H9 (cell line): ENCODE measurements around the gene EPS8. TPM values are rescaled to one million over a fixed set of nuclear protein-coding genes. Genes with fewer than 3 reads are reported as not detected.

Experiments used
- DNase-seq: peaks from one replicate; pipeline ENCODE4 v3.0.0-alpha.2; 2017
- H2AFZ ChIP-seq: one replicate; pipeline ENCODE4 v1.6.1; 2013; ENCODE audit warnings: mild to moderate bottlenecking, low read length, control low read depth, moderate library complexity
- H2AK5ac ChIP-seq: 2 replicates; pipeline ENCODE4 v1.6.1; 2013; ENCODE audit warnings: low read length, control low read depth, mixed read lengths; ENCODE audit not compliant: insufficient read length
- H2BK120ac ChIP-seq: one replicate; pipeline ENCODE4 v1.6.1; 2013; ENCODE audit warnings: low read depth, mild to moderate bottlenecking, low read length, control low read depth, inconsistent platforms; ENCODE audit not compliant: poor library complexity, severe bottlenecking
- H2BK12ac ChIP-seq: 2 replicates; pipeline ENCODE4 v1.6.1; 2013; ENCODE audit warnings: low read length, control low read depth, mixed read lengths, low read depth; ENCODE audit not compliant: insufficient read length
- H2BK15ac ChIP-seq: 2 replicates; pipeline ENCODE4 v1.6.1; 2013; ENCODE audit warnings: low read depth, low read length, control low read depth
- H2BK20ac ChIP-seq: one replicate; pipeline ENCODE4 v1.6.1; 2013; ENCODE audit warnings: low read depth, mild to moderate bottlenecking, low read length, control low read depth, inconsistent platforms; ENCODE audit not compliant: poor library complexity, severe bottlenecking
- H2BK5ac ChIP-seq: 2 replicates; pipeline ENCODE4 v1.6.1; 2013; ENCODE audit warnings: low read length, control low read depth, mixed read lengths; ENCODE audit not compliant: insufficient read length
- H3K14ac ChIP-seq: 2 replicates; pipeline ENCODE4 v1.6.1; 2013; ENCODE audit warnings: low read length, control low read depth; ENCODE audit not compliant: insufficient read depth
- H3K18ac ChIP-seq: 2 replicates; pipeline ENCODE4 v1.6.1; 2013; ENCODE audit warnings: low read depth, mild to moderate bottlenecking, mixed read lengths, low read length, control low read depth; ENCODE audit not compliant: insufficient read length
- H3K23ac ChIP-seq: 2 replicates; pipeline ENCODE4 v1.6.1; 2013; ENCODE audit warnings: low read length, control low read depth, mixed read lengths, low read depth; ENCODE audit not compliant: insufficient read length
- H3K23me2 ChIP-seq: 2 replicates; pipeline ENCODE4 v1.6.1; 2013; ENCODE audit warnings: low read depth, mild to moderate bottlenecking, mixed read lengths, low read length, control low read depth; ENCODE audit not compliant: insufficient read length, poor library complexity, severe bottlenecking
- H3K27ac ChIP-seq: 2 replicates; pipeline ENCODE4 v1.5.1; 2013; ENCODE audit warnings: low read length, control low read depth, mixed read lengths, low read depth; ENCODE audit not compliant: insufficient read length
- H3K27me3 ChIP-seq: 2 replicates; pipeline ENCODE4 v1.6.1; 2013; ENCODE audit warnings: low read length, control low read depth, inconsistent platforms; ENCODE audit not compliant: insufficient read depth
- H3K4ac ChIP-seq: 2 replicates; pipeline ENCODE4 v1.6.1; 2013; ENCODE audit warnings: low read depth, mild to moderate bottlenecking, control low read depth, inconsistent platforms, low read length, moderate library complexity
- H3K4me1 ChIP-seq: 2 replicates; pipeline ENCODE4 v1.6.1; 2013; ENCODE audit warnings: low read length, control low read depth, inconsistent platforms; ENCODE audit not compliant: insufficient read depth
- H3K4me2 ChIP-seq: 2 replicates; pipeline ENCODE4 v1.6.1; 2013; ENCODE audit warnings: low read length, control low read depth, mixed read lengths; ENCODE audit not compliant: insufficient read length, insufficient read depth
- H3K56ac ChIP-seq: 2 replicates; pipeline ENCODE4 v1.6.1; 2013; ENCODE audit warnings: low read depth, mild to moderate bottlenecking, mixed read lengths, low read length, control low read depth; ENCODE audit not compliant: insufficient read length
- H3K79me1 ChIP-seq: 2 replicates; pipeline ENCODE4 v1.6.1; 2013; ENCODE audit warnings: low read depth, mild to moderate bottlenecking, moderate library complexity, low read length, control low read depth, inconsistent platforms; ENCODE audit not compliant: insufficient read depth, poor library complexity, severe bottlenecking
- H3K79me2 ChIP-seq: 2 replicates; pipeline ENCODE4 v1.6.1; 2013; ENCODE audit warnings: low read length, control low read depth, inconsistent platforms; ENCODE audit not compliant: insufficient read depth
- H3K9ac ChIP-seq: 2 replicates; pipeline ENCODE4 v1.6.1; 2013; ENCODE audit warnings: low read length, control low read depth, mixed read lengths; ENCODE audit not compliant: insufficient read length; ENCODE audit errors: extremely low read depth
- H3K9me3 ChIP-seq: one replicate; pipeline ENCODE4 v1.6.1; 2013; ENCODE audit warnings: low read depth, low read length, inconsistent platforms; ENCODE audit not compliant: control insufficient read depth
- H3T11ph ChIP-seq: one replicate; pipeline ENCODE4 v1.6.1; 2013; ENCODE audit warnings: mild to moderate bottlenecking, low read length, control low read depth, inconsistent platforms
- H4K20me1 ChIP-seq: one replicate; pipeline ENCODE4 v1.6.1; 2013; ENCODE audit not compliant: control insufficient read depth, insufficient read length, insufficient read depth
- H4K5ac ChIP-seq: 2 replicates; pipeline ENCODE4 v1.6.1; 2013; ENCODE audit warnings: low read depth, mild to moderate bottlenecking, mixed read lengths, low read length, control low read depth; ENCODE audit not compliant: insufficient read length
- H4K8ac ChIP-seq: replicated peaks from 2 replicates; pipeline ENCODE4 v1.6.1; 2013; ENCODE audit warnings: low read length, control low read depth, mixed read lengths, low read depth; ENCODE audit not compliant: insufficient read length
- H4K91ac ChIP-seq: 2 replicates; pipeline ENCODE4 v1.6.1; 2013; ENCODE audit warnings: low read depth, mild to moderate bottlenecking, moderate library complexity, mixed read lengths, low read length, control low read depth; ENCODE audit not compliant: insufficient read length
- H3K27ac Mint-ChIP-seq, 3 experiments: 2 replicates in 2 of 3; 3 replicates in 1 of 3; pipeline ENCODE4 v1.8.0; 2020 to 2021; ENCODE audit warnings: mixed read lengths in 3 of 3, mild to moderate bottlenecking in 1 of 3, moderate library complexity in 1 of 3
- H3K27me3 Mint-ChIP-seq: 2 replicates; pipeline ENCODE4 v1.8.0; 2021; ENCODE audit warnings: low read depth, mild to moderate bottlenecking, moderate library complexity, mixed read lengths
- H3K36me3 Mint-ChIP-seq, 3 experiments: 2 replicates in 2 of 3; 3 replicates in 1 of 3; pipeline ENCODE4 v1.8.0; 2020 to 2021; ENCODE audit warnings: low read depth in 3 of 3, mixed read lengths in 3 of 3; ENCODE audit not compliant: insufficient read depth in 1 of 3
- H3K4me1 Mint-ChIP-seq, 2 experiments: 2 replicates each; pipeline ENCODE4 v1.8.0; 2020; ENCODE audit warnings: mixed read lengths in 2 of 2
- H3K4me3 Mint-ChIP-seq, 2 experiments: 2 replicates in 1 of 2; 3 replicates in 1 of 2; pipeline ENCODE4 v1.8.0; 2020 to 2021; ENCODE audit warnings: mild to moderate bottlenecking in 2 of 2, mixed read lengths in 2 of 2, moderate library complexity in 1 of 2
- H3K9me3 Mint-ChIP-seq, 2 experiments: 2 replicates in 1 of 2; 3 replicates in 1 of 2; pipeline ENCODE4 v1.8.0; 2020; ENCODE audit warnings: mild to moderate bottlenecking in 2 of 2, mixed read lengths in 2 of 2, moderate library complexity in 1 of 2
- WGBS: extraction: QIAGEN DNeasy Blood & Tissue Kit; methylation state at CpG from one replicate; pipeline ENCODE4 v1.1.7; 2013; ENCODE audit warnings: missing lambda C conversion rate, low lambda C conversion rate, mixed read lengths; ENCODE audit not compliant: insufficient read length; ENCODE audit errors: extremely low coverage; 5-methylcytosine and 5-hydroxymethylcytosine counted together
- total RNA-seq: library from RNA; stranded (reverse); gene quantifications from 2 replicates; pipeline ENCODE4 v1.2.1, GENCODE V29; 2021
- TF ChIP-seq, protein P1 (sequence below): fragments of 200-600 bp; sonication (generic); conservative IDR thresholded peaks from 3 replicates; pipeline ENCODE4 v1.8.0; 2021; ENCODE audit warnings: antibody characterized with exemption, mild to moderate bottlenecking

Gene EPS8
- total RNA-seq, 1 experiment from 2014 or later: 2.2 TPM

DNA sequence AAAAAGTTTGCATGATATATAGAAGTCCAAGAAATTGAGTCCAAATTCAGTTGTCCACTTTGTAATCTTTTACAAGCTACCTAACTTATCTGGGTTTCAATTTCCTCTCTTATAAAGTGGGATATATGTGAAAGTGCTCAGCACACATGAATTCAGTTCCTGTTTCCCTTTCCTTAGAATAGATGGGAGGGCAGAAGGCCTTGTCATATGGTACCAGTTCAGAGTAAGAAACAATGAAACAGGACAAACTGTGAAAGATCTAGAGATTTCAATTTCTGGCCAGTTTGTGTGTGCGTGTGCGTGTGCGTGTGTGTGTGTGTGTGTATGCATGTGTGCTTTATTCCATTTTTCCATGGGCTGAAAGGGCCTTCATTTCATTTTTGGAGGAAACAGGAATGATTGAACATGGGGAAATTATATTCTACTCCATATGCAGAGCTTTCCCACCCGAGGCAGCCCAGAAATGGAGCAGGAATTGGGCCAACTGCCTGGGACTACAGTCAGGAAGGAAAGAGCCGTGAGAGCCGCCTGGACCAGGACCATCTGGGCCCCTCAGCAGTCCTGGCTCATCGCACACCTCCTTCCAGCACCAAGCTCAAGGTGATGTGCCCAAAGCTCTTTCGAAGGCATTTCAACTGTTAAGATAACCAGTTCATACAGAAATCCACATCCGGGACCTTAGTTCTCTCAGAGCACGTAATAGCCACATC is 183.2 kb downstream of the EPS8 start:
- Histone ChIP-seq H3K27me3 (no peaks in the 10 kb centered on the region), H4K91ac (no peak overlapping the region), H3K4me2 (no peak overlapping the region), H3K27ac (no peak overlapping the region), H2BK5ac (no peak overlapping the region), H3K18ac (no peak overlapping the region), H3T11ph (no peak overlapping the region), H3K23me2 (no peaks in the 10 kb centered on the region), H2BK12ac (no peak overlapping the region), H3K23ac (no peak overlapping the region), H2AK5ac (no peak overlapping the region), H4K20me1 (no peaks in the 10 kb centered on the region), H4K5ac (no peak overlapping the region), H3K4me1 (no peaks in the 10 kb centered on the region), H3K4ac (no peak overlapping the region), H2BK20ac (no peak overlapping the region), H3K79me2 (no peaks in the 10 kb centered on the region), H3K9ac (no peak overlapping the region), H2AFZ (no peak overlapping the region), H3K56ac (no peak overlapping the region), H3K14ac (no peak overlapping the region), H3K79me1 (no peaks in the 10 kb centered on the region), H4K8ac (no peak overlapping the region), H2BK15ac (no peak overlapping the region), H2BK120ac (no peak overlapping the region), H3K9me3 (no peaks in the 10 kb centered on the region)
- no peaks in the 10 kb centered on the region for H3K9me3 Mint-ChIP-seq
- H3K4me1 Mint-ChIP-seq: peaks cover 4% of the 10 kb centered on the region in 2 experiments; a peak in 2 of 4 replicates
- TF ChIP-seq, protein P1, sequence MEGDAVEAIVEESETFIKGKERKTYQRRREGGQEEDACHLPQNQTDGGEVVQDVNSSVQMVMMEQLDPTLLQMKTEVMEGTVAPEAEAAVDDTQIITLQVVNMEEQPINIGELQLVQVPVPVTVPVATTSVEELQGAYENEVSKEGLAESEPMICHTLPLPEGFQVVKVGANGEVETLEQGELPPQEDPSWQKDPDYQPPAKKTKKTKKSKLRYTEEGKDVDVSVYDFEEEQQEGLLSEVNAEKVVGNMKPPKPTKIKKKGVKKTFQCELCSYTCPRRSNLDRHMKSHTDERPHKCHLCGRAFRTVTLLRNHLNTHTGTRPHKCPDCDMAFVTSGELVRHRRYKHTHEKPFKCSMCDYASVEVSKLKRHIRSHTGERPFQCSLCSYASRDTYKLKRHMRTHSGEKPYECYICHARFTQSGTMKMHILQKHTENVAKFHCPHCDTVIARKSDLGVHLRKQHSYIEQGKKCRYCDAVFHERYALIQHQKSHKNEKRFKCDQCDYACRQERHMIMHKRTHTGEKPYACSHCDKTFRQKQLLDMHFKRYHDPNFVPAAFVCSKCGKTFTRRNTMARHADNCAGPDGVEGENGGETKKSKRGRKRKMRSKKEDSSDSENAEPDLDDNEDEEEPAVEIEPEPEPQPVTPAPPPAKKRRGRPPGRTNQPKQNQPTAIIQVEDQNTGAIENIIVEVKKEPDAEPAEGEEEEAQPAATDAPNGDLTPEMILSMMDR: no peak
- no peak for DNase-seq
- no peaks in the 10 kb centered on the region for H3K36me3 Mint-ChIP-seq
- no peaks in the 10 kb centered on the region for H3K27me3 Mint-ChIP-seq
- no peak overlapping the region for H3K4me3 Mint-ChIP-seq
- no CpG with 5 or more reads among the region's 10 CpGs for WGBS
- H3K27ac Mint-ChIP-seq: no peak overlapping the region
